BLaER1 treated with 17β-estradiol and CSF1 and Interleukin-3, amounts not matched to agents 10 nM and 100 nM (cell line): ENCODE data around the gene FRMD4A.

ENCODE experiments used
- H3K27ac ChIP-seq, 11 experiments: shearing (Covaris generic); formaldehyde crosslinking; 2 replicates each; pipeline ENCODE4 v1.8.1; 2022
- H3K27me3 ChIP-seq, 11 experiments: shearing (Covaris generic); formaldehyde crosslinking; 2 replicates each; pipeline ENCODE4 v1.8.1; 2022
- H3K36me3 ChIP-seq, 11 experiments: shearing (Covaris generic); formaldehyde crosslinking; 2 replicates each; pipeline ENCODE4 v1.8.1; 2022
- H3K4me1 ChIP-seq, 10 experiments: shearing (Covaris generic); formaldehyde crosslinking; 2 replicates each; pipeline ENCODE4 v1.8.1; 2022
- H3K4me2 ChIP-seq, 11 experiments: shearing (Covaris generic); formaldehyde crosslinking; 2 replicates each; pipeline ENCODE4 v1.8.1; 2022
- H3K4me3 ChIP-seq, 10 experiments: shearing (Covaris generic); formaldehyde crosslinking; 2 replicates each; pipeline ENCODE4 v1.8.1; 2022
- H3K9ac ChIP-seq, 11 experiments: shearing (Covaris generic); formaldehyde crosslinking; 2 replicates each; pipeline ENCODE4 v1.8.1; 2022
- H3K9me3 ChIP-seq, 11 experiments: shearing (Covaris generic); formaldehyde crosslinking; replicated peaks in 1 of 11; 2 replicates each; pipeline ENCODE4 v1.8.1; 2022
- H4K20me1 ChIP-seq, 11 experiments: shearing (Covaris generic); formaldehyde crosslinking; 2 replicates each; pipeline ENCODE4 v1.8.1; 2022
- Cebpa-rat ChIP-seq, 11 experiments: shearing (Covaris generic); IDR thresholded peaks; 2 replicates each; pipeline ENCODE4 v1.8.1; 2022

FRMD4A gene

GRCh38 chr10:14181567-14181936 lies 149.2 kb downstream of the FRMD4A start:
- Histone ChIP-seq H3K9me3 (peaks cover 0 to 6% (median 0%) of the 10 kb centered on the region in 11 experiments; a peak in 1 of 22 replicates), H3K9ac (no peak overlapping the region), H3K4me1 (peaks cover 22 to 66% (median 30%) of the 10 kb centered on the region in 10 experiments), H3K36me3 (no peaks in the 10 kb centered on the region), H3K27me3 (peaks cover 0 to 11% (median 0%) of the 10 kb centered on the region in 11 experiments; a peak in 7 of 22 replicates), H3K4me2 (peak overlapping the region in 5 of 11 experiments; percentile 14 to 46 (median 44); a peak in 6 of 22 replicates), H3K27ac (no peak overlapping the region), H4K20me1 (no peaks in the 10 kb centered on the region), H3K4me3 (no peak overlapping the region)
- no peak for TF ChIP-seq Cebpa-rat (IDR thresholded peaks at IDR 0.05)

DNA sequence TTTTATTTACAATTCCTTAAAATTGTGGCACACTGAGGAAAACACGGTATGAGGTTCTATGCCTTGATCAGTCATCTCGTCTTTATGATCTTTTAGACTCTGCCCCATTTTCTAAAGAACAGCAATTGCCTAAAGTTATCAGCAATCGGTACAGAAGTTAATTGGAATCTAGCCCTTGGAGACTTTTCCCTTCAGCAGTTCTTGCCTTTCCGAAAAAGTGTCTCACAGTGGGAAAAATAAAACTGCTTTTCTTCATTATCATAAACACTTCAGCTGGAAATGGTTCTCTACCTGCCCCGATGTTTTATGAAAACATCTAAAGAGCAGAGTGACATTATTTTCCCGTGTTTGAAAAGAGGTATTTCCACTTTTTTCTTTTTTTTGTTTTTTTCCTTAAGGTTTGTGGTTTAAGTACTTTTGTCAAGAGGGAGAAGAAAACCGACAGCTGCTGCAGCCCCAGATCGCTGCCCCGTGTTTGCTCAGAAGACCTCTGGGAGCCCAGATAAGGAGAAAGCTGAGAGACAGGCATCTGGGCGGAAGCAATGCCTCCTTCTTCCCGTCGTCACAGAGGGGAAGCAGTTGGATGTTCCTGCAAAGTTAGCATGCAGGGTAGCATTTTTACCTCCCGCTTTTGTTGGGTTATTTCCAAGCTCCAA lies 149.7 kb downstream of the FRMD4A start:
- H3K4me1 ChIP-seq, result peaks cover 17 to 61% (median 25%) of the 10 kb centered on the region in 10 experiments
- H3K36me3 ChIP-seq, result no peaks in the 10 kb centered on the region
- H3K4me3 ChIP-seq, result no peak overlapping the region
- H4K20me1 ChIP-seq, result no peaks in the 10 kb centered on the region
- TF ChIP-seq Cebpa-rat (IDR thresholded peaks at IDR 0.05), result no peak
- no peak overlapping the region for H3K27ac ChIP-seq
- peaks cover 0 to 6% (median 0%) of the 10 kb centered on the region in 11 experiments; a peak in 1 of 22 replicates for H3K9me3 ChIP-seq
- H3K27me3 ChIP-seq, result peaks cover 0 to 12% (median 2%) of the 10 kb centered on the region in 11 experiments; a peak in 8 of 22 replicates
- peak overlapping the region in 5 of 11 experiments; percentile 14 to 46 (median 44); a peak in 6 of 22 replicates for H3K4me2 ChIP-seq
- no peak overlapping the region for H3K9ac ChIP-seq

DNA sequence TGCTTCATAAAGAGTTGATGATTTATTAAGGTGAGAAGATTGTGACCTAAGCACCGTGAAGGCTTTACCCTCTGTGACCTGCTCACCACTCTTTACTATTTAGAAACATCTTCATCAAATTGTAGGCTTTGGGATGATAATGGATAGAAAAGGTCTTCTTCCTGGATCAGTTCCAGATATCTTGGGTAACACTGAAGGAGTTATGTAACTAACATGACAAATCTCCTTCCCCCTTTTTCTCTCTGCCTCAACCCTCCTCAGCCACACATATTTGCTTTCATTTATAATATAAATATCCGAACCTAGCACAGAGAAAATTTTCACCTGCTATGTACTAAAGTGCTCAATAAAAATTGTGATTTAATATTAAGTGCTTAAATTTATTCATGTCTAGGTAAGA lies 151.5 kb downstream of the FRMD4A start:
- Histone ChIP-seq H3K27ac (no peak overlapping the region), H3K4me3 (no peak overlapping the region), H3K4me1 (peaks cover 7 to 47% (median 11%) of the 10 kb centered on the region in 10 experiments), H3K36me3 (no peaks in the 10 kb centered on the region), H3K9me3 (peaks cover 0 to 6% (median 0%) of the 10 kb centered on the region in 11 experiments; a peak in 1 of 22 replicates), H3K9ac (no peak overlapping the region), H4K20me1 (no peaks in the 10 kb centered on the region), H3K27me3 (peaks cover 15 to 30% (median 20%) of the 10 kb centered on the region in 11 experiments), H3K4me2 (peak overlapping the region in 4 of 11 experiments; percentile 3 to 16 (median 12); a peak in 3 of 22 replicates)
- TF ChIP-seq Cebpa-rat (IDR thresholded peaks at IDR 0.05), result no peak

DNA sequence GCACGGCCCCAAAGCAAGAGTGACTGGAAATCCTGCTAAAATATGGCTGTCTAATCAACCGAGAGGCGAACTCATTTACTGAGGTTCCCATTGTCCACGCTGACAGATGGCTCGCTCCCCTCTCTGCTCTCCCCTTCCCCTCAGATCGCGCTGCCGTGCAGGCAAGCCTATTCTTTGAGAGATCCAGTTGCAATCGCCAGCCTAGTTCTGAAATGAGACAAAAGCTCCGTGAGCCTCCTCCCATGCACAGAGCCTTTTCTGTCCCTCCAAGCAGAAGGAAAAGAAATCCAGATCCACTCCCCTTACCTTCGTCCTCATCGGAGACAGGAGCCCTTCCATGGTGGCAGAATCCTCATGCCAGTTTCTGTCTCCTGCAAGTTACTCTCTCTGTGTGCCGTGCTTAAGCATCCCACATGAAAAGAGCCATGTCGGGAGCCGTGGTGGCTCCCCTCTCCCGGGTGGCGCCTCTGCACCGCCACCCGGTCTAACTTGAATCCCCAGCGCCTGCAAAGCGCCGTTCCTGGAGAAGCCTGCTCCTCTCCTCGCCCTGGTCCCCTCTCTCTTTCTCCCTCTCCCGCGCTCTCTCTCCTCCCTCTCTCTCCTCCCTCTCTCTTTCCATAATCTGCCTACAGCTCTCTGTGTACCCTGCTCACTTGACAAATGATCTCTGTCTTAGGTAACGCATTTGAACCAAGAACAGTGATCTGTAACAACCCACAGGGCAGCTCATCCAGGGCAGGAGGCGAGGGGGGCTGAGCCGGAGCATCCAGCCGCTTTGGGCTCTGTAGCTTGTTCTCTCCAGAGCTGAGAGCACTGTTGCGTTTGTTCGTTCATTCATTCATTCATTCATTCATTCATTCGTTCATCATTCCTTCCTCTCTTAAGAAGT lies 156.8 kb downstream of the FRMD4A start:
- H3K27me3 ChIP-seq, result peaks cover 32 to 41% (median 38%) of the 10 kb centered on the region in 11 experiments
- no peaks in the 10 kb centered on the region for H4K20me1 ChIP-seq
- TF ChIP-seq Cebpa-rat (IDR thresholded peaks at IDR 0.05), result no peak
- H3K4me1 ChIP-seq, result peaks cover 0 to 17% (median 11%) of the 10 kb centered on the region in 10 experiments; a peak in 16 of 20 replicates
- H3K4me3 ChIP-seq, result peak overlapping the region; percentile 30 to 51 (median 39); a peak in 17 of 20 replicates
- peak overlapping the region; percentile 55 to 90 (median 69) for H3K4me2 ChIP-seq
- no peak overlapping the region for H3K27ac ChIP-seq
- peak overlapping the region in 1 of 11 experiments; percentile 2; a peak in 1 of 22 replicates for H3K9ac ChIP-seq
- H3K36me3 ChIP-seq, result no peaks in the 10 kb centered on the region
- H3K9me3 ChIP-seq, result 0 out of 22 replicates have a peak, but pooled peaks cover 0 to 6% (median 0%) of the 10 kb centered on the region in 11 experiments

DNA sequence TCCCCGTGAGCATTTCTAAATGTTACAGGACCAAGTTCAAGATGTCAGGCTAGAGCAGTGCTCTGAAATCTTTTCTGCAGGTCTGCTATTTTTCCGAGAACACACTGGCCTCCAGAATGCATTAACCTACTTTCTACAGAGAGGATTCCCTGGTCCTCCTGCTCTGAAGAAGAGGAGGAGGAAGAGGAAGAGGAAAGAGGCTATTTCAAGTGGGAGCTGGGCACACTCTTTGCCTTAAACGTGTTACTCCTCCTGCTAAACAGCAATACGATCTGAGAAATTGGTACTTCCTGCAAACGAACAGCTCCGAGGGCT lies 157.4 kb downstream of the FRMD4A start:
- Histone ChIP-seq H3K27me3 (peaks cover 32 to 41% (median 38%) of the 10 kb centered on the region in 11 experiments), H3K27ac (no peak overlapping the region), H3K4me1 (peaks cover 0 to 16% (median 11%) of the 10 kb centered on the region in 10 experiments; a peak in 15 of 20 replicates), H3K9me3 (0 out of 22 replicates have a peak, but pooled peaks cover 0 to 6% (median 0%) of the 10 kb centered on the region in 11 experiments), H3K36me3 (no peaks in the 10 kb centered on the region), H3K9ac (no peak overlapping the region), H3K4me3 (peak overlapping the region in 8 of 10 experiments; percentile 30 to 51 (median 42); a peak in 11 of 20 replicates), H3K4me2 (peak overlapping the region; percentile 55 to 90 (median 69); a peak in 21 of 22 replicates), H4K20me1 (no peaks in the 10 kb centered on the region)
- TF ChIP-seq Cebpa-rat (IDR thresholded peaks at IDR 0.05), result no peak

DNA sequence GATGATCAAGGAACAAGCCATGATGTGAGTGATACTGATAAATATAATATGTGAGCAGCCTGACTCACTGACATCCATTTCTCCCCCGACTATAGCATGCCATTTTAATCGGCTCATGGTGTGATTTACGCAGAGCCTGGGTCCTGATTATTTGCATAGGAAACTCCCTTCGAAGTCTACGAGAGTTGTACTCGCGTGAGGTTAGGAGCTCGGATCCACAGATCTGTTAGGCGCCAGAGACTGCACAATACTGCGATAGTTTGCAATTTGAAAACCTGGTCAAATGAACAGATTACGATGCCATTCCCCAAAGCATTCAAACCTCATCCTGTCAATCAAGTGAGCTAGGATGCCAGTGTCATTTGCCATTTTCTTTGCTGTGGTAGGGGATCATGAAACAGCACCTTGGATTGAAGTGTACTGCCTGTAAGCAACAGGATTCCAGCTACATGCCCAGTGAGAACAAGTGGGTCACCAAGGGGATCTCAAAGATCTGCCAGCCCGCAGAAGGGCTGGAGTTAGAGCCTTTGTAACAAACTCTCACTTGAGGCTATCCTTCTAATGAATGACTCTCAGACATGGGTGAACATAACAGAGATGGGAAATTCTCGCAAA lies 158.3 kb downstream of the FRMD4A start:
- H3K27me3 ChIP-seq, result peaks cover 32 to 41% (median 38%) of the 10 kb centered on the region in 11 experiments
- H3K9ac ChIP-seq, result no peak overlapping the region
- H3K36me3 ChIP-seq, result no peaks in the 10 kb centered on the region
- no peaks in the 10 kb centered on the region for H4K20me1 ChIP-seq
- H3K27ac ChIP-seq, result no peak overlapping the region
- H3K4me1 ChIP-seq, result peaks cover 0 to 16% (median 11%) of the 10 kb centered on the region in 10 experiments; a peak in 15 of 20 replicates
- TF ChIP-seq Cebpa-rat (IDR thresholded peaks at IDR 0.05), result no peak
- H3K4me2 ChIP-seq, result no peak overlapping the region
- H3K4me3 ChIP-seq, result no peak overlapping the region
- 0 out of 22 replicates have a peak, but pooled peaks cover 0 to 6% (median 0%) of the 10 kb centered on the region in 11 experiments for H3K9me3 ChIP-seq

- H4K20me1 ChIP-seq, result no peaks in the 10 kb centered on the region
- no peak for TF ChIP-seq Cebpa-rat (IDR thresholded peaks at IDR 0.05)
Observed at GRCh38 chr10:14171336-14171735, 159.4 kb downstream of the FRMD4A start.

DNA sequence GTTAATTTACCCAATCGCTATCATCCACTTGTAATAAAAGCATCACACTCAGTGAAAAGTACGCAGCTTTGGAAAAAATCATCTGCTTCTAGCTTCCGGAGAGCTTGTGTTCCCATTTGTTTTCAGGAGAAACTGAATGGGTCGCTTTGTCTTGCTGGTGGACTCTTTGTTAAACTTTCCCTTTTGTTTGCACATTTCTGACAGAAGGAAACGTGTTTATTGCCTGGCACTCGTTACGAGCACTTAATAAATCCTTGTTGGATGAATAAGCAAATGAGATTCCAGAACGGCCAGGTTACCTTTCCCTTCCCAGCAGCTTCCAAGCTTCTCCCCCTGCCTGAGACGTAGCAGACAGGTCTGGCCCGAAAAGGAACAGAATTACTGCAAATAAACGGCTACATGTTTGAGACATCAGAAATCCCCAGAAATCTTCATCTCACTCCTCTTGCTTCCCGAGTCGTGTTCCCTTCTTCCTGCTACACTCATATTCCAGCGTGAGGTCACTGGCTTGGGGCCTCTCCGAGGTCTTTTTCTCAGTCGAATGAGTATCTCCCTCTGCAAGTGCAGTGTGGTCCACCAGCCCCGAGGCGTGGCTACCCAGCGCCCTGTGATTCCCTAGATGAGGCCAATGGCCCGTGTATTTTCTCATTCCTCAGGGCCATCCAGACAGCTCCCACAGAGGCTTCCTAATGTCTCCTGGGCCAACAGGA lies 167.2 kb downstream of the FRMD4A start:
- Histone ChIP-seq H3K27me3 (no peaks in the 10 kb centered on the region), H3K4me2 (no peak overlapping the region), H3K4me3 (no peak overlapping the region), H4K20me1 (no peaks in the 10 kb centered on the region), H3K4me1 (no peaks in the 10 kb centered on the region), H3K27ac (no peak overlapping the region), H3K9me3 (peaks cover 0 to 12% (median 4%) of the 10 kb centered on the region in 11 experiments; a peak in 4 of 22 replicates), H3K9ac (no peak overlapping the region), H3K36me3 (no peaks in the 10 kb centered on the region)
- TF ChIP-seq Cebpa-rat (IDR thresholded peaks at IDR 0.05), result no peak

More at GRCh38 chr10:14171336-14171735, 159.4 kb downstream of the FRMD4A start:
- H3K4me2 ChIP-seq, result no peak overlapping the region
- H3K36me3 ChIP-seq, result no peaks in the 10 kb centered on the region
- no peak overlapping the region for H3K27ac ChIP-seq
- H3K4me3 ChIP-seq, result no peak overlapping the region
- no peak overlapping the region for H3K9ac ChIP-seq
- H3K27me3 ChIP-seq, result peaks cover 32 to 41% (median 38%) of the 10 kb centered on the region in 11 experiments
- H3K9me3 ChIP-seq, result no peaks in the 10 kb centered on the region
- peaks cover 0 to 16% (median 11%) of the 10 kb centered on the region in 10 experiments; a peak in 15 of 20 replicates for H3K4me1 ChIP-seq
